GM06990 (cell line): ENCODE results near the gene AP1M1.

Source experiments
- DNase-seq: peaks from one replicate; pipeline ENCODE4 v3.0.0-alpha.2; 2011; ENCODE audit not compliant: insufficient read length; ENCODE audit errors: extremely low read depth
- H3K27me3 ChIP-seq: replicated peaks from 2 replicates; pipeline ENCODE4 v1.6.0; 2011; ENCODE audit warnings: low read length; ENCODE audit not compliant: control insufficient read depth, insufficient read depth
- H3K36me3 ChIP-seq: 2 replicates; pipeline ENCODE4 v1.5.1; 2011; ENCODE audit warnings: low read length; ENCODE audit not compliant: control insufficient read depth, insufficient read depth
- H3K4me3 ChIP-seq: replicated peaks from 2 replicates; pipeline ENCODE4 v1.5.1; 2011; ENCODE audit warnings: low read depth, mild to moderate bottlenecking, control low read depth, low read length
- CTCF ChIP-seq: IDR thresholded peaks from 2 replicates; pipeline ENCODE4 v1.5.1; 2011; ENCODE audit warnings: low read length, control low read depth, mild to moderate bottlenecking, inconsistent platforms; ENCODE audit not compliant: insufficient read depth, poor library complexity, severe bottlenecking

AP1M1 gene

DNA sequence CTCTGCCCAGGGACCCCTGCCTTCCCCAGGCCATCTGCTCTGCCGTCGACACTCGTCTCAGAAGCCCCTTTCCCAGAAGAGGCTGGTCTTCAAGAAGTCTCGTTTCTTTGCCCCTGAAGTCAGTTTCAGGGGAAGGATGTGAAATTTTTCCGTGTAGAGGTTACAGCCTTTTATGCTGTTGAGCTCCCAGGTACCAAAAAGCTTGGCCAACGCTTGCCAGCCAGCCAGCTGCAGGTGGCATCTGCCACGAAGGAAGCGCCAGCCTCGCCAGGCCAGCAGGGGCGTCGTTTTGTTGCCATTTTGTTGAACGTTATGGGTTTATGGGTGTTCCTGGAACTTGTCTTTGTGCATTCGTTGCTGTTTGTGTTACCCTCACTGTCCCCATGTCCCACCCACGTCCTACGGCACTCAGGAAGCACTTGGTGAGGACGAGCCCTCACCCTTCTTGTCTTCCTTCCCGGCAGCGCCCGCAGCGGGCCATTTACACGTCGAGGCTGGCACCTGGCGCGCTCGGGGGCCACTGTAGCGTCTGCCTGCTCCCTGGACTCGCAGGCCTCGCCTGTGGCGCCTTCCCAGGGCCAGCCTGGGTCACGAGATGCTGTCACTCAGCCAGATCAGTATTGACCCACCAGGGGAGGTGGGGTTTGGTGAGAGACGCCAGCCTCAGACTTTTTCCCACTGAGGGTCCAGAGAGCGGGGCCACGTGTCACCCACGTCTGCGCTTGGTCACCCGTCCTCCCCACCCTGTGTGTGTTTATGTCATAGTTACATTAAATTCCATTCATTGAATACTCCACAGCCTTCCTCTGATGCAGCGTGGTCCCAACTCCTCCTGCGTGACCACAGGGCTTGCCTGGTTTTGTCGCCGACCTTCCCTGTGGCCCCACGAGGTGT, 37.1 kb downstream of the AP1M1 start:
- H3K27me3 ChIP-seq: no peaks in the 10 kb centered on the region
- peaks cover 21% of the 10 kb centered on the region for H3K36me3 ChIP-seq
- no peak overlapping the region for H3K4me3 ChIP-seq
- TF ChIP-seq CTCF: no peak
- DNase-seq: no peak

DNA sequence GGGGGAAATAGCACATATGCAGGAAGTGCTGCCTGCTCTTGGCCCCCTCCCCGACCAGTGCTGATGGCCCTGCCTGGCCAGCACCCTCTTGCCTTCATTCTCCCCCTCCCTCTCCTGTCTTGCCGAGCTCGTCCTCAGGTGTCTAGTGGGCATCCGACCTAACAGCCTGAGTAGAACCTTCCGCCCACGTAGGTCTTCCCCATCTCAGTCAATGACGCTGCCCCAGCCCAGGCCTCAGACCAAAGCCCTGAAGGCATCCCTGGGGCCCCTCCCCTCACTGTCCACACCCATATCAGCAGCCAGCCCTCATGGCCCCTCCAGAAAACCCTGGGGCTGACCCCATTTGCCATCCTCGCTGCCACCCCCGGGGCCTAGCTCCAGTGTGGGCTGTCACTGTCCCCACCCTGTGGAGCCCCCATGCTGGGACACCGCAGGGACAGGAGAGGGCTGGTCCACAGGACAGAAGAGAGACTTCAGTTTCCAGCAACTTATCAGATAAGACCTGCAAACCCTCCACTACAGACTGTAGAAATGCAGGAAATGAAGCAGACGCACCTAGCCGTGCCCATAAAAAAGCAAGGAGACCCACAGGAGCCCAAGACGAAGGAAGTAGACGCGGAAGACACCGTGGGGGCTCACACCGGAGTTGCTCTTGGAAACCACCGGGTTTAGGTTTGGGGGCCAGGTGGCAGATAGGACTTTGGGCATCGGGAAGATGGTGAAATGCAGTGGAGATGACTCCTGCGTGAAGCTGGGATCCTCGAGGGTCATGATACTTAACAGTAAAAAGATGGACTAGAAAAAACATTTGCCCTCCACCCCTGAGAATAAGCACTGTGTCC, 38.3 kb downstream of the AP1M1 start:
- Histone ChIP-seq H3K4me3 (no peak overlapping the region), H3K27me3 (no peaks in the 10 kb centered on the region), H3K36me3 (peaks cover 18% of the 10 kb centered on the region)
- TF ChIP-seq CTCF: no peak
- no peak for DNase-seq

DNA sequence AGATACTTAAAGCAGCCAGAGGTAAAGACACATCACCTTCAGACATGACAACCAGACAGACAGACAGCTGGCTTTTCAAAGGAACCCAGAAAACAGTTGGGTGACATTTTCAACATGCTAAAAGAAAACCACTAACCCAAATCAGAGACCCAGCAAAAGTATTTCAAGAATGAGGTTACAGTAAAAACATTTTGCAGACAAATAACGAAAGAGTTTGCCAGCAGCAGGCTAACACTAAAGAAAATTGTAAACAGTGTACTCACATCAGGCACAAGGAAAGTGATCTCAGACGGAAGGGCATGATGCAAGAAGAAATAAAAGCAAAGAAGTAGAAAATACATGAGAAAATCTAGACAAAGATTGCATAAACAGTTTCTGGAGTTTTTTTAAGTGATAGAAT, 46.4 kb downstream of the AP1M1 start:
- H3K27me3 ChIP-seq: no peaks in the 10 kb centered on the region
- H3K4me3 ChIP-seq: no peak overlapping the region

DNA sequence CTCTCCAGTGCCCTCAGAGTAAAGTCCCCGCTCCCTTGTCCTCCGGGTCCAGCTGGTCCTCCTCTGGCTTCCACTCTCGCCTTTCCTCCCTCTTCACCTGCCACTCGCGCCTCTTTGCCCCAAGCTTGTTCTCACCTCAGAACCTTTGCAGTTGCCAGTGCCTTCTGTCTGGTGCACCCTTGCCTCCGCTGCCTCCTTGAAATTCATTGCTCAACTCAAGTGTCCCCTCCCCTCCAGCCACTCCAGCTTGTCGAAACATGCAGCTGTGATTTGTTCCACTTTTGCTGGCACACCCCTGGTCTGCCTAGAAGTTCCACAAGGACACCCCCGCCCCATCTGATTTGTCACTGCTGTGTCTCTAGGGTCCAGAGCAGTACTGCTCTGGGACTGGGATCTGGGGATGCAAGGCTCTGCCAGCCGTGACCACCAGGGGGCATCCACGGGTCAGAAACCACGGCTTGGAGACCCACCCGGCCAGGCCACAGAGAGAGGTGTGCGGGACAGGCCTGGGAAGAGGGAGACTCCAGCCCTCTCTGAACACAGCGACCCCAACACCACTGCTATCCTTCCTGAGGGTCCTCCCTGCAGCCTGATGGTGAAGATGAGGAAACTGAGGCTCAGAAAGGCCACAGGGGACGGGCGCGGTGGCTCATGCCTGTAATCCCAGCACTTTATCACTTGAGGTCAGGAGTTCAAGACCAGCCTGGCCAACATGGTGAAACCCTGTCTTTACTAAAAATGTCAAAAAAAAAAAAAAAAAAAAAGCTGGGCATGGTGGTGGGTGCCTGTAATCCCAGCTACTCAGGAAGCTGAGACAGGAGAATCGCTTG, 49.9 kb downstream of the AP1M1 start:
- Histone ChIP-seq H3K27me3 (no peaks in the 10 kb centered on the region), H3K36me3 (no peaks in the 10 kb centered on the region), H3K4me3 (no peak overlapping the region)
- peak; percentile 75 for DNase-seq
- TF ChIP-seq CTCF: peak; percentile 99

More for the DNA sequence above, 46.4 kb downstream of the AP1M1 start:
- DNase-seq: no peak
- no peaks in the 10 kb centered on the region for H3K36me3 ChIP-seq
- no peak for TF ChIP-seq CTCF

DNA sequence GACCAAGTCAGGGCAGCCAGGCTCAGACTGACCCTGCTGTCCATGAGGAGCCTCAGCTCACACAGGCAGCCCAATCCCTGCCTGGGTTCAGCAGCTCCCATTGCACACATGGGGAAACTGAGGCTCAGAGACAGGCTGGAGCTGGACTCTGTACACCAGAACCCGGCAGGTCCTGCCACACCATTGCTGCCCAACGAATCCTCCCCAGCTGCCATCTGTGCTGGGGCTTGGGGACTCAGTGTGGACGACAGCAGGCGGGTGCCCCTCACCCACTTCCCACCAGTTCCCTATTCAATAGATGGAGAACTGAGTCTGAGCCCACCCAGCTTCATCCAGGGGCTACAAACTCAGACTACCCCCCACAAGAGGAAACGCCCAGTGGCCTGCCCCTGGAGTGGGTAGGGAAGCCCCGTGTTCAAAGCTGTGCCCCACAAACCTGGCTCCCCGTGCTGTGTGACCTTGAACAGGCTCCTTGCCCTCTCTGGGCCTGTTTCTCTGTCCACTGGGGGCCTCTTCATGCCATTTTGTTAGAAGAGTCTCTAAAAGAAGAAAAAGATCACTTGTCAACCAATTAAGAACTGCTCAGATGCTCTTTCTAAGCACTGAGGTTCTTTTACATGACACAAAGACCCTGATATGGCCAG, 50.8 kb downstream of the AP1M1 start:
- no peaks in the 10 kb centered on the region for H3K27me3 ChIP-seq
- no peak for DNase-seq
- no peaks in the 10 kb centered on the region for H3K36me3 ChIP-seq
- TF ChIP-seq CTCF: no peak
- H3K4me3 ChIP-seq: no peak overlapping the region
